Activated CD8-positive, alpha-beta T cell treated with anti-CD3 and anti-CD28 coated beads for 36 hours (primary cell): ENCODE measurements around the gene POC1B. TPM values are rescaled to one million over a fixed set of nuclear protein-coding genes. Genes with fewer than 3 reads are reported as not detected.

Experiments
- ATAC-seq: fragments of 200-7000 bp; cut with Tn5 transposase; one replicate; pipeline ENCODE4 v1.10.0; 2021; ENCODE audit warnings: mild to moderate bottlenecking, moderate library complexity
- CTCF ChIA-PET: fragments of 350-600 bp; sonication (Branson Sonifier 250); formaldehyde crosslinking; loops from one replicate; lab custom pipeline; 2021; ENCODE audit warnings: antibody characterized with exemption; lab: Charles Lee
- POLR2A ChIA-PET: fragments of 350-600 bp; sonication (Branson Sonifier 250); formaldehyde crosslinking; loops from one replicate; lab custom pipeline; 2021; ENCODE audit warnings: antibody characterized with exemption; lab: Charles Lee
- DNase-seq: peaks from one replicate; pipeline ENCODE4 v3.0.0-alpha.2; 2020
- H3K27ac Mint-ChIP-seq: one replicate; pipeline ENCODE4 v1.8.0; 2021; ENCODE audit warnings: mild to moderate bottlenecking, mixed read lengths
- H3K27me3 Mint-ChIP-seq: one replicate; pipeline ENCODE4 v1.8.0; 2021; ENCODE audit warnings: mixed read lengths
- H3K36me3 Mint-ChIP-seq: one replicate; pipeline ENCODE4 v1.8.0; 2021; ENCODE audit warnings: low read depth, mixed read lengths
- H3K4me1 Mint-ChIP-seq: one replicate; pipeline ENCODE4 v1.8.0; 2021; ENCODE audit warnings: low read depth, mixed read lengths
- H3K4me3 Mint-ChIP-seq: one replicate; pipeline ENCODE4 v1.8.0; 2021; ENCODE audit warnings: mild to moderate bottlenecking, moderate library complexity, mixed read lengths
- H3K9me3 Mint-ChIP-seq: one replicate; pipeline ENCODE4 v1.8.0; 2021; ENCODE audit warnings: mixed read lengths
- CTCF ChIP-seq: fragments of 200-600 bp; IDR thresholded peaks from one replicate; pipeline ENCODE4 v1.8.0; 2022; ENCODE audit warnings: antibody characterized with exemption, mild to moderate bottlenecking
- intact Hi-C: fragments of 100-400 bp; cut with micrococcal nuclease; formaldehyde crosslinking; loops from one replicate; pipeline ENCODE4 v1.10.0; 2022
- total RNA-seq, 2 experiments: library from RNA; stranded (reverse); gene quantifications; one replicate each; pipeline ENCODE4 v1.2.3, GENCODE V29; 2021

The POC1B gene
- total RNA-seq, 2 experiments from 2014 or later = 31.9 to 34.8 TPM

DNA sequence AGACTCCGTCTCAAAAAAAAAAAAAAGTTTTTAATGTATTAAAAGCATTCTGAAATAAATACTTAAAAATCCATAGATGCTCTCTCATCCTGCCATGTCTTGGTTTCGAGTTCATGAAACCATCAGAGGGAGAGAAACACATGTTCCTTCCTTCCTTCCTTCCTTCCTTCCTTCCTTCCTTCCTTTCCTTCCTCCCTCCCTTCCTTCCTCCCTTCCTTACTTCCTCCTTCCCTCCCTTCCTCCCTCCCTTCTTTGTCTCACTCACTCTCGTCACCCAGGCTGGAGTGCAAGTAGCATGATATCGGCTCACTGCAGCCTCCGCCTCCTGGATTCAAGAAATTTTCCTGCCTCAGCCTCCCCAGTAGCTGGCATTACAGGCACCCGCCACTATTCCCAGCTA, 113.2 kb downstream of the POC1B start:
- ATAC-seq = no peak
- H3K4me1 Mint-ChIP-seq = no peaks in the 10 kb centered on the region
- CTCF ChIA-PET = interaction anchor here (1.5 kb wide), 1 partner anchor 10 kb away, joined by 3 read pairs; no protein-coding TSS in a partner anchor
- intact Hi-C loops = no loop called here
- no peak for DNase-seq
- no peak overlapping the region for H3K27ac Mint-ChIP-seq
- no peaks in the 10 kb centered on the region for H3K27me3 Mint-ChIP-seq
- no peak for TF ChIP-seq CTCF
- H3K9me3 Mint-ChIP-seq = no peaks in the 10 kb centered on the region
- POLR2A ChIA-PET = interaction anchor here (0.6 kb wide), 1 partner anchor 14 kb away, joined by 3 read pairs; no protein-coding TSS in a partner anchor
- no peak overlapping the region for H3K4me3 Mint-ChIP-seq
- no peaks in the 10 kb centered on the region for H3K36me3 Mint-ChIP-seq

GRCh38 chr12:89411846-89412245, 114.0 kb downstream of the POC1B start:
- CTCF ChIA-PET = no interaction called here
- Mint-ChIP-seq H3K4me3 (no peak overlapping the region), H3K4me1 (no peaks in the 10 kb centered on the region), H3K9me3 (no peaks in the 10 kb centered on the region), H3K27me3 (no peaks in the 10 kb centered on the region), H3K27ac (no peak overlapping the region), H3K36me3 (no peaks in the 10 kb centered on the region)
- TF ChIP-seq CTCF = no peak
- ATAC-seq (no peak), DNase-seq (no peak)
- intact Hi-C loops = no loop called here
- POLR2A ChIA-PET = interaction anchor here (0.6 kb wide), 1 partner anchor 15 kb away, joined by 3 read pairs; no protein-coding TSS in a partner anchor

DNA sequence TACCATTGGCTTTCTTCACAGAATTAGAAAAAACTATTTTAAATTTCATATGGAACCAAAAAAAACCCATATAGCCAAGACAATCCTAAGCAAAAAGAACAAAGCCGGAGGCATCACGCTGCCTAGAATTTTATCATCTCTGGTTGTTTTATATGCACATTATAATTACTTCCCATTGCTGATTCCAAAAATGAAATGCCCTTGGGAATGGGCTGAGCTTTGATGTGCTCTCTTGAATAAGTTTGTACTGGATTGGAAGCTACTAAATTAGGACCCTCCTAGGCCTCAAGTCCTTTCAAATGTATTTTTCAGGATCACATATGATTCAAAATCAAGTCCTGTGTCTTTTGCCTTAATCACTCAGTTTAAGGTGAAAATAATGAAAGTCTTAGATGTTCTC, 114.6 kb downstream of the POC1B start:
- Mint-ChIP-seq H3K4me3 (no peak overlapping the region), H3K4me1 (no peaks in the 10 kb centered on the region), H3K36me3 (no peaks in the 10 kb centered on the region), H3K9me3 (no peaks in the 10 kb centered on the region), H3K27me3 (no peaks in the 10 kb centered on the region), H3K27ac (no peak overlapping the region)
- no peak for ATAC-seq
- intact Hi-C loops = no loop called here
- CTCF ChIA-PET = no interaction called here
- no peak for DNase-seq
- TF ChIP-seq CTCF = no peak
- POLR2A ChIA-PET = no interaction called here

GRCh38 chr12:89405626-89406345, 120.1 kb downstream of the POC1B start:
- Mint-ChIP-seq H3K27me3 (no peaks in the 10 kb centered on the region), H3K4me3 (no peak overlapping the region), H3K27ac (no peak overlapping the region), H3K36me3 (peaks cover 4% of the 10 kb centered on the region), H3K4me1 (no peaks in the 10 kb centered on the region), H3K9me3 (no peaks in the 10 kb centered on the region)
- no peak for ATAC-seq
- CTCF ChIA-PET = no interaction called here
- intact Hi-C loops = no loop called here
- POLR2A ChIA-PET = no interaction called here
- TF ChIP-seq CTCF = no peak
- no peak for DNase-seq

- Mint-ChIP-seq H3K4me1 (peaks cover 11% of the 10 kb centered on the region), H3K27me3 (no peaks in the 10 kb centered on the region), H3K36me3 (peaks cover 7% of the 10 kb centered on the region), H3K27ac (no peak overlapping the region), H3K9me3 (no peaks in the 10 kb centered on the region), H3K4me3 (no peak overlapping the region)
- ChIA-PET POLR2A (no interaction called here), CTCF (interaction anchor here (1.6 kb wide), 1 partner anchor 61 kb away, joined by 3 read pairs; no protein-coding TSS in a partner anchor)
- DNase-seq (no peak), ATAC-seq (no peak)
- intact Hi-C loops = no loop called here
- no peak for TF ChIP-seq CTCF
Observed at GRCh38 chr12:89401433-89402058, 124.3 kb downstream of the POC1B start.
